Measurements from ENCODE around the gene FREY1. TPM values are rescaled to one million over a fixed set of nuclear protein-coding genes. Genes with fewer than 3 reads are reported as not detected.

The FREY1 gene
- total and polyA plus RNA-seq, 4 donors, result 0.15 to 0.67 (median 0.39) TPM

DNA sequence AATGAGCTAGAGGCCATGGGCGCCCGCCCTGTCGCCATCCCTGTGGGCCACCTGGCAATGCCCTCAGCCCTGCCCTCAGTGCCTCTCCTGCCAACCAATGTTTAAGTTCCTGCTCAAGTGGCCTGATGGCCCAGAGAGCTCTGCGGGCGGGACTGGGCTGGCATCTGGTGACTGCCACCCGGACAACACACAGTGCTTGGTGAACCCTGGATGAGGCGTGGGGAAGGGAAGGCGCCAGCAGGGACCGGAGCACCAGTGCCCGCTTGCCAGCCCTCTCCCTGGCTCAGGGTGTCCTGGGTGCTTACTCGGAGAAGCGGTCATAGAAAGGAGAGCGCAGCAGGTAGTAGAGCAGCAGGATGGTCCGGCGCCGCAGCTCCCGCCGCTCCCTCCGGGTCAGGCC lies 6.4 kb upstream of the FREY1 start:
- H3K27me3 ChIP-seq (ENCODE audit: control insufficient read depth in 3 of 3, insufficient read depth in 3 of 3, low read length in 2 of 3), result no peaks in the 10 kb centered on the region
- no peak overlapping the region for H3K9ac ChIP-seq (ENCODE audit: insufficient read depth in 1 of 2, low read length in 2 of 2)
- ATAC-seq (ENCODE audit: insufficient read depth, low FRiP score) (no peak), DNase-seq (no peak)
- peaks cover 5 to 59% (median 14%) of the 10 kb centered on the region in 4 donors for H3K36me3 ChIP-seq (ENCODE audit: control insufficient read depth in 4 of 4, insufficient read depth in 4 of 4, low read length in 4 of 4)
- peaks cover 0 to 12% (median 0%) of the 10 kb centered on the region in 5 donors for H3K4me1 ChIP-seq (ENCODE audit: control insufficient read depth in 5 of 5, insufficient read depth in 5 of 5, low read length in 5 of 5)
- WGBS, 2 donors, result 96% methylated on average over 19 of the region's 19 CpGs
- TF ChIP-seq, protein P1, sequence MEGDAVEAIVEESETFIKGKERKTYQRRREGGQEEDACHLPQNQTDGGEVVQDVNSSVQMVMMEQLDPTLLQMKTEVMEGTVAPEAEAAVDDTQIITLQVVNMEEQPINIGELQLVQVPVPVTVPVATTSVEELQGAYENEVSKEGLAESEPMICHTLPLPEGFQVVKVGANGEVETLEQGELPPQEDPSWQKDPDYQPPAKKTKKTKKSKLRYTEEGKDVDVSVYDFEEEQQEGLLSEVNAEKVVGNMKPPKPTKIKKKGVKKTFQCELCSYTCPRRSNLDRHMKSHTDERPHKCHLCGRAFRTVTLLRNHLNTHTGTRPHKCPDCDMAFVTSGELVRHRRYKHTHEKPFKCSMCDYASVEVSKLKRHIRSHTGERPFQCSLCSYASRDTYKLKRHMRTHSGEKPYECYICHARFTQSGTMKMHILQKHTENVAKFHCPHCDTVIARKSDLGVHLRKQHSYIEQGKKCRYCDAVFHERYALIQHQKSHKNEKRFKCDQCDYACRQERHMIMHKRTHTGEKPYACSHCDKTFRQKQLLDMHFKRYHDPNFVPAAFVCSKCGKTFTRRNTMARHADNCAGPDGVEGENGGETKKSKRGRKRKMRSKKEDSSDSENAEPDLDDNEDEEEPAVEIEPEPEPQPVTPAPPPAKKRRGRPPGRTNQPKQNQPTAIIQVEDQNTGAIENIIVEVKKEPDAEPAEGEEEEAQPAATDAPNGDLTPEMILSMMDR (IDR thresholded peaks at IDR 0.05; ENCODE audit: control extremely low read depth, extremely low read depth), result no peak
- no peak overlapping the region for H3K4me3 ChIP-seq
- no peaks in the 10 kb centered on the region for H3K9me3 ChIP-seq (ENCODE audit: control insufficient read depth in 4 of 4, insufficient read depth in 3 of 4, low read length in 3 of 4)
- H3K27ac ChIP-seq (ENCODE audit: low read depth in 1 of 2, low read length in 1 of 2), result no peak overlapping the region

DNA sequence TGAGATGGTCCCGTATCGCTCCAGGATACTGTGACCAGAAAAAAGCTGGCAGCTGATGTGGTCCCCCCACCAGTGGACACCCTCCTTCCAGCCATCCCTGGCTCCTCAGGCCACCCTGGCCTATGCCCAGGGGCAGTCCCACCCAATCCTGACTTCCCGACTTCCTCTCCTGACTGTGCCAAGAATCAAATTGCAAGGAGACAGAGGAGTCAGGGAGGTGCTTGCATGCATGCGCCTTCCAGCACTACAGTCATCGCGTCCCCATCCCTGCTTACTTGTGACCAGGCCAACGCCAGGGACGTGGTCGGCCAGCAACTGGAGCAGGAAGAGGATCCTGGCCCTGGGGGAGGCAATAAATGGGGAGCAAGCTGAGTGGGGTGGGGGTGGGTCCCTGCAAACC lies 3.6 kb upstream of the FREY1 start:
- no peak for ATAC-seq (ENCODE audit: insufficient read depth, low FRiP score)
- 89 to 93% methylated on average over 9 of the region's 9 CpGs for WGBS, 2 donors
- TF ChIP-seq, protein P1 (IDR thresholded peaks at IDR 0.05; ENCODE audit: control extremely low read depth, extremely low read depth), result no peak

DNA sequence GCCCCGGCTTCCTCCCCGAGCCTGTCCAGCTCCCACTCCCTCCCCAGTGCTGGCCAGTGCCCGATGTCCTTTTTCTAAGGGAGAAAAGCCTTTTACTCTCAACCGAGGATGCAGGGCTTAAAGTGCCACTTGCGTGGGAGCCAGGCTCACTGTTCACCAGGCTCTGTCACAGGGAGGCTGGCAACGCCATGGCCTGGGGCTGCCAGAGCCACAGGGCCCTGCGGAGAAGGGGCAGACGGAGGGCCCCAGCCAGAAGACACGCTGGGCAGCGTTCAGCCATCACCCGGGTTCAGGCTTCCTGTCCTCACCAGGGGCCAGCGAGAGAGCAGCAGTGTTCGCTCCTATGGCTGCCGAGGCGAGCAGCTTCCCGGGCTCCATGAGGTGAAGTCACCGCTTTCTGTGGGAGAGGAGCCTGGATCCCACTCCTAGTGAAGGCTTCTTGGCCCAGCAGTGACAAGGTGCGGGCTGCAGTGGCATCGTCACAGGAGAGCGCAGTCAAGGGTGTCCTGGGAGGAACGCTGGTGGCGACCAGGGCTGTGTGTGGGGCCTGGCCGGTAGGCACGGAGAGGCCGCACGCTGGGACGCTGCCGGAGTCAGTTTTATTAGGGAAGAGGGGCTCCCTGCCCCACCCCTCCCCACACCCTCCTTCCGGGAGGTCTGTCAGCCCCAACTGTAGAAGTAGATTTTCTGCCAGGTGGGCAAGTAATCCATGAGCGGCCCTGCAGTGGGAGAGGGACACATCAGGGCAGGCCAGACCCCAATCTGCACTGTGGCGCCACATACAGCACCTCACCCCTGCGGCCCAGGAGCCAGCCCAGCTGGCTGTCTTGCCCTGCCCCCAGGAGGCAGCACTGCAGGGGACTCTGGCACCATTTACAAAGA lies 2.8 kb upstream of the FREY1 start:
- no peaks in the 10 kb centered on the region for H3K27me3 ChIP-seq (ENCODE audit: control insufficient read depth in 3 of 3, insufficient read depth in 3 of 3, low read length in 2 of 3)
- WGBS, 2 donors, result 89 to 91% methylated on average over 32 of the region's 32 CpGs
- TF ChIP-seq, protein P1 (IDR thresholded peaks at IDR 0.05; ENCODE audit: control extremely low read depth, extremely low read depth), result no peak
- no peak overlapping the region for H3K27ac ChIP-seq (ENCODE audit: low read depth in 1 of 2, low read length in 1 of 2)
- no peaks in the 10 kb centered on the region for H3K9me3 ChIP-seq (ENCODE audit: control insufficient read depth in 4 of 4, insufficient read depth in 3 of 4, low read length in 3 of 4)
- H3K36me3 ChIP-seq (ENCODE audit: control insufficient read depth in 4 of 4, insufficient read depth in 4 of 4, low read length in 4 of 4), result peaks cover 4 to 50% (median 10%) of the 10 kb centered on the region in 4 donors
- DNase-seq, result no peak
- no peak for ATAC-seq (ENCODE audit: insufficient read depth, low FRiP score)
- no peak overlapping the region for H3K9ac ChIP-seq (ENCODE audit: insufficient read depth in 1 of 2, low read length in 2 of 2)
- H3K4me3 ChIP-seq, result no peak overlapping the region
- H3K4me1 ChIP-seq (ENCODE audit: control insufficient read depth in 5 of 5, insufficient read depth in 5 of 5, low read length in 5 of 5), result peaks cover 0 to 7% (median 0%) of the 10 kb centered on the region in 5 donors

More for the DNA sequence above, 3.6 kb upstream of the FREY1 start:
- Histone ChIP-seq H3K27me3 (ENCODE audit: control insufficient read depth in 3 of 3, insufficient read depth in 3 of 3, low read length in 2 of 3) (no peaks in the 10 kb centered on the region), H3K36me3 (ENCODE audit: control insufficient read depth in 4 of 4, insufficient read depth in 4 of 4, low read length in 4 of 4) (peaks cover 5 to 57% (median 12%) of the 10 kb centered on the region in 4 donors), H3K4me3 (no peak overlapping the region), H3K9me3 (ENCODE audit: control insufficient read depth in 4 of 4, insufficient read depth in 3 of 4, low read length in 3 of 4) (no peaks in the 10 kb centered on the region), H3K9ac (ENCODE audit: insufficient read depth in 1 of 2, low read length in 2 of 2) (no peak overlapping the region), H3K4me1 (ENCODE audit: control insufficient read depth in 5 of 5, insufficient read depth in 5 of 5, low read length in 5 of 5) (peaks cover 0 to 7% (median 0%) of the 10 kb centered on the region in 5 donors), H3K27ac (ENCODE audit: low read depth in 1 of 2, low read length in 1 of 2) (no peak overlapping the region)
- DNase-seq, result no peak

All from lung (tissue), 12 donors.